ENCODE data around the gene CAMSAP1.

CAMSAP1 gene

GRCh38 chr9:135827301-135827700, 80.0 kb downstream of the CAMSAP1 start:
- no peak for DNase-seq

- no peak for DNase-seq
Observed at GRCh38 chr9:135826188-135826545, 81.2 kb downstream of the CAMSAP1 start.

GRCh38 chr9:135825435-135826187, 81.7 kb downstream of the CAMSAP1 start:
- no peak for DNase-seq

GRCh38 chr9:135823036-135823435, 84.3 kb downstream of the CAMSAP1 start:
- no peak for DNase-seq

- no peak for DNase-seq
Observed at GRCh38 chr9:135822374-135822755, 85.0 kb downstream of the CAMSAP1 start.

- DNase-seq = no peak
Observed at GRCh38 chr9:135821733-135822373, 85.5 kb downstream of the CAMSAP1 start.

- DNase-seq = no peak
Observed at GRCh38 chr9:135821116-135821515, 86.2 kb downstream of the CAMSAP1 start.

GRCh38 chr9:135820661-135821060, 86.7 kb downstream of the CAMSAP1 start:
- no peak for DNase-seq

- DNase-seq = no peak
Observed at GRCh38 chr9:135819905-135820304, 87.4 kb downstream of the CAMSAP1 start.

GRCh38 chr9:135818718-135819475, 88.4 kb downstream of the CAMSAP1 start:
- no peak for DNase-seq

- no peak for DNase-seq
Observed at GRCh38 chr9:135817951-135818717, 89.2 kb downstream of the CAMSAP1 start.

- no peak for DNase-seq
Observed at GRCh38 chr9:135816651-135816970, 90.7 kb downstream of the CAMSAP1 start.

GRCh38 chr9:135815830-135816650, 91.3 kb downstream of the CAMSAP1 start:
- DNase-seq = no peak

- no peak for DNase-seq
Observed at GRCh38 chr9:135815413-135815812, 91.9 kb downstream of the CAMSAP1 start.

- DNase-seq = no peak
Observed at GRCh38 chr9:135814421-135815095, 92.8 kb downstream of the CAMSAP1 start.

GRCh38 chr9:135813671-135814290, 93.6 kb downstream of the CAMSAP1 start:
- DNase-seq = no peak

- DNase-seq = no peak
Observed at GRCh38 chr9:135812961-135813360, 94.4 kb downstream of the CAMSAP1 start.

GRCh38 chr9:135811801-135812200, 95.5 kb downstream of the CAMSAP1 start:
- no peak for DNase-seq

- DNase-seq = no peak
Observed at GRCh38 chr9:135810806-135811575, 96.4 kb downstream of the CAMSAP1 start.

- DNase-seq = no peak
Observed at GRCh38 chr9:135809166-135809565, 98.2 kb downstream of the CAMSAP1 start.

Data from GOT3 (cell line).